GM23338 (cell line): ENCODE data around the gene MYH2. TPM values are rescaled to one million over a fixed set of nuclear protein-coding genes. Genes with fewer than 3 reads are reported as not detected.
A peak's percentile ranks its signal among the peaks of the same experiment; 100 is the strongest.
"Not testable (repeated sequence)": the region's sequence is repeated elsewhere in the genome, so short reads cannot be mapped to it uniquely, and the experiment has no call there.

Experiments used
- ATAC-seq: fragments of 200-7000 bp; cut with Tn5 transposase; 3 replicates; pipeline ENCODE4 v1.9.1; 2020
- DNase-seq: peaks from one replicate; pipeline ENCODE4 v3.0.0-alpha.2; 2015; ENCODE audit warnings: low spot score
- H2AFZ ChIP-seq: fragments of 200-600 bp; sonication (generic); 2 replicates; pipeline ENCODE4 v1.8.0; 2016; ENCODE audit warnings: antibody characterized with exemption, mild to moderate bottlenecking, moderate library complexity
- H3F3A ChIP-seq: fragments of 200-600 bp; sonication (generic); replicated peaks from 2 replicates; pipeline ENCODE4 v1.8.0; 2017; ENCODE audit warnings: antibody characterized with exemption, mixed run types, low read depth
- H3K27ac ChIP-seq: fragments of 200-600 bp; sonication (generic); 2 replicates; pipeline ENCODE4 v1.6.1; 2016; ENCODE audit warnings: low read depth
- H3K27me3 ChIP-seq: fragments of 200-600 bp; sonication (generic); 2 replicates; pipeline ENCODE4 v1.8.0; 2016; ENCODE audit warnings: mild to moderate bottlenecking, mixed run types, moderate library complexity; ENCODE audit not compliant: insufficient read depth
- H3K36me3 ChIP-seq: fragments of 200-600 bp; sonication (generic); 2 replicates; pipeline ENCODE4 v1.8.0; 2016; ENCODE audit warnings: mild to moderate bottlenecking; ENCODE audit not compliant: insufficient read depth
- H3K4me1 ChIP-seq: fragments of 200-600 bp; sonication (generic); 2 replicates; pipeline ENCODE4 v1.8.0; 2016; ENCODE audit warnings: mild to moderate bottlenecking, moderate library complexity; ENCODE audit not compliant: insufficient read depth
- H3K4me2 ChIP-seq: fragments of 200-600 bp; sonication (generic); 2 replicates; pipeline ENCODE4 v1.7.1; 2017; ENCODE audit warnings: mixed run types
- H3K4me3 ChIP-seq: fragments of 200-600 bp; sonication (generic); 2 replicates; pipeline ENCODE4 v1.6.1; 2016; ENCODE audit warnings: mixed run types
- H3K79me2 ChIP-seq: fragments of 200-600 bp; sonication (generic); replicated peaks from 2 replicates; pipeline ENCODE4 v1.8.0; 2017; ENCODE audit warnings: mild to moderate bottlenecking; ENCODE audit not compliant: insufficient read depth
- H3K9me2 ChIP-seq: fragments of 200-600 bp; sonication (generic); 2 replicates; pipeline ENCODE4 v1.8.0; 2017; ENCODE audit not compliant: insufficient read depth
- H4K20me1 ChIP-seq: fragments of 200-600 bp; sonication (generic); replicated peaks from 2 replicates; pipeline ENCODE4 v1.8.0; 2017; ENCODE audit warnings: mild to moderate bottlenecking; ENCODE audit not compliant: insufficient read depth
- H3K27ac Mint-ChIP-seq: 2 replicates; pipeline ENCODE4 v1.8.0; 2020; ENCODE audit warnings: inconsistent platforms, mild to moderate bottlenecking, moderate library complexity, mixed read lengths
- H3K27me3 Mint-ChIP-seq: 3 replicates; pipeline ENCODE4 v1.8.0; 2022; ENCODE audit warnings: low read depth, mild to moderate bottlenecking, moderate library complexity, mixed read lengths, inconsistent platforms; ENCODE audit not compliant: insufficient read depth, poor library complexity
- H3K36me3 Mint-ChIP-seq: 3 replicates; pipeline ENCODE4 v1.8.0; 2021; ENCODE audit warnings: low read depth, mild to moderate bottlenecking, inconsistent platforms, moderate library complexity, mixed read lengths
- H3K4me1 Mint-ChIP-seq: 3 replicates; pipeline ENCODE4 v1.8.0; 2020; ENCODE audit warnings: mild to moderate bottlenecking, inconsistent platforms, mixed read lengths
- H3K4me3 Mint-ChIP-seq: 3 replicates; pipeline ENCODE4 v1.8.0; 2021; ENCODE audit warnings: moderate library complexity, mild to moderate bottlenecking, inconsistent platforms, mixed read lengths
- H3K9me3 Mint-ChIP-seq: 3 replicates; pipeline ENCODE4 v1.8.0; 2020; ENCODE audit warnings: moderate library complexity, mild to moderate bottlenecking, inconsistent platforms, mixed read lengths
- ZNF331 ChIP-seq: fragments of 250-450 bp; sonication (Bioruptor Pico); IDR thresholded peaks from 2 replicates; pipeline ENCODE4 v1.5.0; 2020; ENCODE audit warnings: low read depth, mild to moderate bottlenecking, moderate library complexity
- polyA plus RNA-seq: library from polyadenylated mRNA; unstranded; fragments of >200 nt; fragmentation: Nextera tagmentation; extraction: Ambion mirVana; gene quantifications from 2 replicates; pipeline ENCODE4 v1.2.1, GENCODE V29; 2016
- total RNA-seq: library from RNA; depleted of rRNA; stranded (reverse); fragments of >200 nt; shearing (Covaris generic); gene quantifications from 2 replicates; pipeline ENCODE4 v1.2.3, GENCODE V29; 2014
- TF ChIP-seq, protein P1 (sequence below), 2 experiments: fragments of 200-600 bp in 1 of 2; sonication (generic) in 1 of 2; conservative IDR thresholded peaks; 2 replicates each; pipeline versions ENCODE4 v1.5.1 to v1.6.1; 2016 to 2017; ENCODE audit warnings: antibody characterized with exemption in 2 of 2, low read depth in 2 of 2, mild to moderate bottlenecking in 2 of 2, moderate library complexity in 1 of 2
- TF ChIP-seq, protein P2 (sequence below): IDR thresholded peaks from 2 replicates; pipeline ENCODE4 v1.6.1; 2016; ENCODE audit warnings: antibody characterized with exemption

The MYH2 gene
- total and polyA plus RNA-seq, 2 experiments from 2014 or later: 7.5 to 27.7 TPM

DNA sequence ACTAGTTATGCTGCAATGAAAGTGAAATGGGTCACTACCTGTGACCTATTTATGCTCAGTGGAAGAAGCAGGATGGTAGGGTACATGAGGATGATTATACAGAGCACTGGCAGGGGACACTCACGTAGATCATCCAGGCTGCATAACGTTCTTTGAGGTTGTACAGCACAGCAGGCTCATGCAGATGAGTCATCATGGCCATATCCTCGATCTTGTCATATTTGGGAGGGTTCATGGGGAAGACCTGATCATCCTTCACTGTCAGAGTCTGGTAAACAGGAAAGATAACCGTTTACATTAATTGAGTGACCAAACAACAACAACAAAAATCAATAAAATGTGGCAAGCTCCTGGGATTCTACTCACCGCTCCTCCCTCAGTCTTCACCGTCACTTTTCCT, 2.1 kb downstream of the MYH2 start:
- Histone ChIP-seq H3K9me2 (no peaks in the 10 kb centered on the region), H3K27ac (no peak overlapping the region), H2AFZ (no peak overlapping the region), H3K27me3 (no peaks in the 10 kb centered on the region), H3K4me2 (no peak overlapping the region), H3K4me1 (peaks cover 25% of the 10 kb centered on the region), H3F3A (no peaks in the 10 kb centered on the region), H3K4me3 (no peak overlapping the region), H4K20me1 (no peaks in the 10 kb centered on the region), H3K36me3 (peaks cover 8% of the 10 kb centered on the region; the same call in 1 of the 2 replicates), H3K79me2 (no peaks in the 10 kb centered on the region)
- no peak for DNase-seq
- Mint-ChIP-seq H3K4me1 (peaks cover 49% of the 10 kb centered on the region), H3K27me3 (peaks cover 2% of the 10 kb centered on the region), H3K9me3 (peaks cover 2% of the 10 kb centered on the region; the same call in 1 of the 3 replicates), H3K27ac (peak overlapping the region; percentile 70; the same call in 1 of the 2 replicates), H3K36me3 (peaks cover 9% of the 10 kb centered on the region), H3K4me3 (no peak overlapping the region; the same call in 2 of the 3 replicates)
- TF ChIP-seq, protein P1, sequence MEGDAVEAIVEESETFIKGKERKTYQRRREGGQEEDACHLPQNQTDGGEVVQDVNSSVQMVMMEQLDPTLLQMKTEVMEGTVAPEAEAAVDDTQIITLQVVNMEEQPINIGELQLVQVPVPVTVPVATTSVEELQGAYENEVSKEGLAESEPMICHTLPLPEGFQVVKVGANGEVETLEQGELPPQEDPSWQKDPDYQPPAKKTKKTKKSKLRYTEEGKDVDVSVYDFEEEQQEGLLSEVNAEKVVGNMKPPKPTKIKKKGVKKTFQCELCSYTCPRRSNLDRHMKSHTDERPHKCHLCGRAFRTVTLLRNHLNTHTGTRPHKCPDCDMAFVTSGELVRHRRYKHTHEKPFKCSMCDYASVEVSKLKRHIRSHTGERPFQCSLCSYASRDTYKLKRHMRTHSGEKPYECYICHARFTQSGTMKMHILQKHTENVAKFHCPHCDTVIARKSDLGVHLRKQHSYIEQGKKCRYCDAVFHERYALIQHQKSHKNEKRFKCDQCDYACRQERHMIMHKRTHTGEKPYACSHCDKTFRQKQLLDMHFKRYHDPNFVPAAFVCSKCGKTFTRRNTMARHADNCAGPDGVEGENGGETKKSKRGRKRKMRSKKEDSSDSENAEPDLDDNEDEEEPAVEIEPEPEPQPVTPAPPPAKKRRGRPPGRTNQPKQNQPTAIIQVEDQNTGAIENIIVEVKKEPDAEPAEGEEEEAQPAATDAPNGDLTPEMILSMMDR (conservative IDR thresholded peaks at IDR 0.05; ENCODE audit: low read depth in 2 of 2): no peak
- TF ChIP-seq, protein P2, sequence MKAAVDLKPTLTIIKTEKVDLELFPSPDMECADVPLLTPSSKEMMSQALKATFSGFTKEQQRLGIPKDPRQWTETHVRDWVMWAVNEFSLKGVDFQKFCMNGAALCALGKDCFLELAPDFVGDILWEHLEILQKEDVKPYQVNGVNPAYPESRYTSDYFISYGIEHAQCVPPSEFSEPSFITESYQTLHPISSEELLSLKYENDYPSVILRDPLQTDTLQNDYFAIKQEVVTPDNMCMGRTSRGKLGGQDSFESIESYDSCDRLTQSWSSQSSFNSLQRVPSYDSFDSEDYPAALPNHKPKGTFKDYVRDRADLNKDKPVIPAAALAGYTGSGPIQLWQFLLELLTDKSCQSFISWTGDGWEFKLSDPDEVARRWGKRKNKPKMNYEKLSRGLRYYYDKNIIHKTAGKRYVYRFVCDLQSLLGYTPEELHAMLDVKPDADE: no peak
- TF ChIP-seq ZNF331 (CRISPR knock-in tag): no peak
- no peak for ATAC-seq

DNA sequence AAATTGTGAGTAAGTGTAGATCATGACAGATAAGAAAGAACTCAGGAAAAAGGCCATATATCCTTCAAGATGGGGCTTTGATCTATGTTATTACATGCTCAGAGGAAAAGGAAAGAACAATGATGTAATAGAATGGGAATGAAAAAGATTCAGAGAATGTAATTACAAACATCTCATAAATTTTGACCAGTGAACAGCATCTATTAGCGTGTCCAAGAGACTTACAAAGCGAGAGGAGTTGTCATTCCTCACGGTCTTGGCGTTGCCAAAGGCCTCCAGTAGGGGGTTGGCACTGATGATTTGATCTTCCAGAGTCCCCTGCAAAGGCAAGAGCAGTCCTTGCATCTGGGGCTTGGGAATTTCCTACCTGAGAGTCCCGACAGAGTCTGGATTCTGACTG, 6.0 kb downstream of the MYH2 start:
- H3K4me3 Mint-ChIP-seq, H2AFZ ChIP-seq, H3K27ac Mint-ChIP-seq, H3K27me3 ChIP-seq, H4K20me1 ChIP-seq, H3F3A ChIP-seq, H3K79me2 ChIP-seq, H3K4me2 ChIP-seq, H3K27ac ChIP-seq, H3K4me1 ChIP-seq, DNase-seq, H3K27me3 Mint-ChIP-seq, H3K9me2 ChIP-seq, H3K4me3 ChIP-seq: not testable (repeated sequence)
- H3K9me3 Mint-ChIP-seq: peaks cover 26% of the 10 kb centered on the region
- peak; percentile 84 for ATAC-seq
- peaks cover 16% of the 10 kb centered on the region for H3K4me1 Mint-ChIP-seq
- peaks cover 31% of the 10 kb centered on the region for H3K36me3 ChIP-seq
- TF ChIP-seq, protein P1 (conservative IDR thresholded peaks at IDR 0.05; ENCODE audit: low read depth in 2 of 2): peak in 1 of 2 experiments; percentile 55; a peak in 2 of 4 replicates
- peaks cover 45% of the 10 kb centered on the region for H3K36me3 Mint-ChIP-seq

DNA sequence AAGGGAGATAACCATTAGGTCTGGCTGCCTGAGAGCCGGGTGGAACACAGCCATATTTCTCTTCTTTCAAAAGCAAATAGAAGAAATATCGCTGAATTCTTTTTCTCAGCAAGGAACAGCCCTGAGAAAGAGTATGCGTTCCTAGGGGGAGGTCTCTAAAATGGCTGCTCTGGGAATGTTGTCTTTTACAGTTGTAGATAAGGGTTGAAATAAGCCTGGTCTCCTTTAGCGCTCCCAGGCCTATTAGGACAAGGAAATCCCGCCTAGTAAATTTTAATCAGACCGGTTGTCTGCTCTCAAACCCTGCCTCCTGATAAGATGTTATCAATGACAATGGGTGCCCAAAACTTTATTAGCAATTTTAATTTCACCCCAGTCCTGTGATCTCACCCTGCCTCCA, 8.3 kb downstream of the MYH2 start:
- H3K27me3 ChIP-seq: not testable (repeated sequence)

More for the DNA sequence above, 8.3 kb downstream of the MYH2 start:
- not testable (repeated sequence) for H4K20me1 ChIP-seq, H3K4me2 ChIP-seq, H3F3A ChIP-seq, H3K4me1 ChIP-seq, H2AFZ ChIP-seq, ATAC-seq, H3K27me3 Mint-ChIP-seq, H3K27ac ChIP-seq, H3K4me3 ChIP-seq, H3K9me2 ChIP-seq, H3K27ac Mint-ChIP-seq, H3K4me1 Mint-ChIP-seq, H3K79me2 ChIP-seq, H3K4me3 Mint-ChIP-seq
- Mint-ChIP-seq H3K36me3 (peaks cover 51% of the 10 kb centered on the region), H3K9me3 (peaks cover 26% of the 10 kb centered on the region)
- DNase-seq: peak; percentile 25
- H3K36me3 ChIP-seq: peaks cover 31% of the 10 kb centered on the region
